Activated CD4-positive, alpha-beta T cell treated with anti-CD3 and anti-CD28 coated beads for 48 hours (primary cell): ENCODE results near the gene SMIM20.

Source experiments
- DNase-seq: peaks from one replicate; pipeline ENCODE4 v3.0.0-alpha.2; 2020

The SMIM20 gene

GRCh38 chr4:25962393-25962792 is 48.4 kb downstream of the SMIM20 start:
- no peak for DNase-seq

GRCh38 chr4:25965629-25966028 is 51.6 kb downstream of the SMIM20 start:
- no peak for DNase-seq

GRCh38 chr4:25966171-25966570 is 52.2 kb downstream of the SMIM20 start:
- no peak for DNase-seq

- no peak for DNase-seq
Measured at GRCh38 chr4:25969374-25970155, 55.5 kb downstream of the SMIM20 start.

GRCh38 chr4:25970226-25970675 is 56.2 kb downstream of the SMIM20 start:
- DNase-seq, result no peak

GRCh38 chr4:25970691-25971432 is 56.8 kb downstream of the SMIM20 start:
- DNase-seq, result no peak

- DNase-seq, result no peak
Measured at GRCh38 chr4:25972366-25972765, 58.3 kb downstream of the SMIM20 start.

GRCh38 chr4:25972984-25973745 is 59.1 kb downstream of the SMIM20 start:
- DNase-seq, result no peak

- no peak for DNase-seq
Measured at GRCh38 chr4:25976780-25977179, 62.8 kb downstream of the SMIM20 start.

- DNase-seq, result no peak
Measured at GRCh38 chr4:25977397-25978170, 63.6 kb downstream of the SMIM20 start.

- no peak for DNase-seq
Measured at GRCh38 chr4:25978327-25978726, 64.3 kb downstream of the SMIM20 start.
